H1 (cell line): ENCODE measurements around the gene NDUFA8. TPM values are rescaled to one million over a fixed set of nuclear protein-coding genes. Genes with fewer than 3 reads are reported as not detected.
A peak's percentile ranks its signal among the peaks of the same experiment; 100 is the strongest.

Experiments
- CTCF ChIA-PET: fragments of 300-600 bp; sonication (Branson Sonifier 250); formaldehyde crosslinking; loops from one replicate; lab custom pipeline; 2021; ENCODE audit not compliant: partially characterized antibody; lab: Charles Lee
- POLR2A ChIA-PET: fragments of 300-600 bp; sonication (Branson Sonifier 250); formaldehyde crosslinking; loops from one replicate; lab custom pipeline; 2021; ENCODE audit warnings: inconsistent platforms; ENCODE audit not compliant: partially characterized antibody; lab: Charles Lee
- DNase-seq, 2 experiments: peaks; one replicate each; pipeline versions ENCODE4 v3.0.0 to v3.0.0-alpha.2; 2010 to 2022; ENCODE audit warnings: low spot score in 2 of 2, low read depth in 1 of 2, mixed read lengths in 1 of 2
- FAIRE-seq: peaks from 2 replicates; lab custom pipeline; 2011; peaks lifted over from hg19 to GRCh38; lab: Jason Lieb, UNC
- H2AFZ ChIP-seq: 2 replicates; pipeline ENCODE4 v1.8.1; 2012; ENCODE audit warnings: low read length, inconsistent platforms
- H2AK5ac ChIP-seq: 2 replicates; pipeline ENCODE4 v1.6.1; 2013; ENCODE audit warnings: low read depth, low read length
- H2BK120ac ChIP-seq: replicated peaks from 2 replicates; pipeline ENCODE3; 2013; ENCODE audit warnings: low read depth, low read length, inconsistent platforms
- H2BK12ac ChIP-seq: 2 replicates; pipeline ENCODE4 v1.6.1; 2013; ENCODE audit warnings: low read depth, low read length
- H2BK15ac ChIP-seq: 2 replicates; pipeline ENCODE4 v1.6.1; 2013; ENCODE audit warnings: low read length
- H2BK20ac ChIP-seq: 2 replicates; pipeline ENCODE4 v1.6.1; 2013; ENCODE audit warnings: low read length
- H2BK5ac ChIP-seq: 2 replicates; pipeline ENCODE4 v1.6.1; 2013; ENCODE audit warnings: low read depth, low read length
- H3K14ac ChIP-seq: 2 replicates; pipeline ENCODE4 v1.6.1; 2013; ENCODE audit warnings: inconsistent platforms; ENCODE audit not compliant: insufficient read length
- H3K18ac ChIP-seq: 2 replicates; pipeline ENCODE4 v1.6.1; 2013; ENCODE audit warnings: low read length; ENCODE audit errors: extremely low read depth
- H3K23ac ChIP-seq: 2 replicates; pipeline ENCODE4 v1.6.1; 2013; ENCODE audit warnings: inconsistent platforms; ENCODE audit not compliant: insufficient read length
- H3K23me2 ChIP-seq: 2 replicates; pipeline ENCODE4 v1.6.1; 2013; ENCODE audit warnings: low read depth, low read length
- H3K27ac ChIP-seq: 2 replicates; pipeline ENCODE4 v1.6.1; 2011; ENCODE audit warnings: low read depth, low read length, inconsistent platforms
- H3K27me3 ChIP-seq, 4 experiments: replicated peaks in 1 of 4; 1 replicate in 1 of 4; 2 replicates in 3 of 4; pipeline versions ENCODE4 v1.6.1 to v1.8.1; 2011 to 2013; ENCODE audit warnings: low read length in 3 of 4, mild to moderate bottlenecking in 3 of 4, inconsistent platforms in 2 of 4, mixed read lengths in 2 of 4, moderate library complexity in 1 of 4; ENCODE audit not compliant: control insufficient read depth in 3 of 4, insufficient read depth in 3 of 4; ENCODE audit errors: extremely low read depth in 1 of 4
- H3K36me3 ChIP-seq, 4 experiments: 2 replicates each; pipeline versions ENCODE4 v1.6.1 to v1.8.1; 2011 to 2013; ENCODE audit warnings: mild to moderate bottlenecking in 4 of 4, low read length in 3 of 4, moderate library complexity in 2 of 4, control low read depth in 1 of 4, inconsistent platforms in 1 of 4; ENCODE audit not compliant: insufficient read depth in 4 of 4, control insufficient read depth in 2 of 4
- H3K4ac ChIP-seq: replicated peaks from 2 replicates; pipeline ENCODE3; 2013; ENCODE audit warnings: low read length, low read depth, mixed read lengths, inconsistent platforms; ENCODE audit not compliant: insufficient read length
- H3K4me1 ChIP-seq, 4 experiments: replicated peaks in 1 of 4; 1 replicate in 1 of 4; 2 replicates in 3 of 4; pipeline versions ENCODE4 v1.6.1 to v1.8.1; 2011 to 2013; ENCODE audit warnings: low read length in 3 of 4, inconsistent platforms in 2 of 4, mixed read lengths in 1 of 4; ENCODE audit not compliant: insufficient read depth in 4 of 4, control insufficient read depth in 3 of 4
- H3K4me2 ChIP-seq, 2 experiments: 2 replicates each; pipeline versions ENCODE4 v1.6.1 to v1.8.1; 2011 to 2013; ENCODE audit warnings: low read depth in 2 of 2, low read length in 2 of 2, control low read depth in 1 of 2, inconsistent platforms in 1 of 2, mild to moderate bottlenecking in 1 of 2; ENCODE audit not compliant: insufficient read depth in 1 of 2
- H3K4me3 ChIP-seq, 4 experiments: fragments of 200-600, 300-600 bp in 1 of 4; sonication (generic), shearing (Covaris generic), sonication (Bioruptor Twin) in 1 of 4; 2 replicates each; pipeline versions ENCODE4 v1.5.1 to v1.8.1; 2011 to 2016; ENCODE audit warnings: low read length in 4 of 4, low read depth in 3 of 4, control low read depth in 2 of 4, inconsistent platforms in 2 of 4, mild to moderate bottlenecking in 2 of 4, mixed read lengths in 1 of 4, moderate library complexity in 1 of 4; ENCODE audit not compliant: insufficient read depth in 2 of 4; ENCODE audit errors: extremely low read depth in 1 of 4
- H3K56ac ChIP-seq: replicated peaks from 2 replicates; pipeline ENCODE3; 2013; ENCODE audit warnings: low read depth, mild to moderate bottlenecking, mixed read lengths, low read length, inconsistent platforms; ENCODE audit not compliant: insufficient read length
- H3K79me1 ChIP-seq: 2 replicates; pipeline ENCODE4 v1.6.1; 2013; ENCODE audit warnings: low read depth, low read length, control low read depth
- H3K79me2 ChIP-seq, 2 experiments: 2 replicates each; pipeline versions ENCODE4 v1.6.1 to v1.8.1; 2012 to 2013; ENCODE audit warnings: low read length in 2 of 2, mild to moderate bottlenecking in 2 of 2, inconsistent platforms in 1 of 2; ENCODE audit not compliant: insufficient read depth in 2 of 2, control insufficient read depth in 1 of 2
- H3K9ac ChIP-seq, 4 experiments: replicated peaks in 1 of 4; 1 replicate in 1 of 4; 2 replicates in 3 of 4; pipeline versions ENCODE4 v1.6.1 to v1.8.1; 2011 to 2013; ENCODE audit warnings: low read depth in 3 of 4, low read length in 3 of 4, control low read depth in 2 of 4, mild to moderate bottlenecking in 2 of 4, moderate library complexity in 2 of 4, inconsistent platforms in 1 of 4; ENCODE audit errors: extremely low read depth in 1 of 4
- H3K9me3 ChIP-seq, 2 experiments: 2 replicates each; pipeline versions ENCODE4 v1.6.1 to v1.8.1; 2012 to 2013; ENCODE audit warnings: mild to moderate bottlenecking in 2 of 2, moderate library complexity in 2 of 2, control low read depth in 1 of 2, inconsistent platforms in 1 of 2, low read depth in 1 of 2, low read length in 1 of 2, mixed read lengths in 1 of 2; ENCODE audit not compliant: insufficient read depth in 2 of 2
- H4K20me1 ChIP-seq, 2 experiments: replicated peaks in 1 of 2; 2 replicates each; pipeline versions ENCODE3 to v1.8.1; 2011 to 2013; ENCODE audit warnings: inconsistent platforms in 2 of 2, low read length in 2 of 2, mild to moderate bottlenecking in 1 of 2; ENCODE audit not compliant: insufficient read depth in 2 of 2, control insufficient read depth in 1 of 2
- H4K5ac ChIP-seq: 2 replicates; pipeline ENCODE4 v1.6.1; 2013; ENCODE audit warnings: low read length, low read depth, mixed read lengths, inconsistent platforms; ENCODE audit not compliant: insufficient read length
- H4K8ac ChIP-seq: 2 replicates; pipeline ENCODE4 v1.8.0; 2013; ENCODE audit warnings: mild to moderate bottlenecking, moderate library complexity, low read length, inconsistent platforms; ENCODE audit not compliant: insufficient read depth; ENCODE audit errors: extremely low read depth
- H4K91ac ChIP-seq: replicated peaks from 2 replicates; pipeline ENCODE3; 2013; ENCODE audit warnings: low read length, mixed read lengths, inconsistent platforms; ENCODE audit not compliant: insufficient read length
- ASH2L ChIP-seq: fragments of 200-600, 300-600 bp; sonication (generic); IDR thresholded peaks from one replicate; pipeline ENCODE4 v1.7.1; 2017; ENCODE audit warnings: low read length
- BACH1 ChIP-seq: IDR thresholded peaks from 2 replicates; pipeline ENCODE4 v1.6.1; 2012; ENCODE audit warnings: low read length, improper control_type of control experiment
- CBX5 ChIP-seq: fragments of 300-800, 300-1000 bp; sonication (generic); IDR thresholded peaks from 2 replicates; pipeline ENCODE4 v1.7.1; 2016; ENCODE audit warnings: antibody characterized with exemption, low read length, low read depth
- GTF2F1 ChIP-seq: IDR thresholded peaks from 2 replicates; pipeline ENCODE4 v1.6.1; 2012; ENCODE audit warnings: low read depth, low read length, improper control_type of control experiment, borderline replicate concordance
- SP1 ChIP-seq: IDR thresholded peaks from 2 replicates; pipeline ENCODE4 v1.6.1; 2011; ENCODE audit warnings: low read depth, low read length
- WGBS, 2 experiments: shearing (Covaris generic) in 1 of 2; methylation state at CpG; one replicate each; pipeline versions ENCODE4 v1.1.6 to v1.1.7; 2013 to 2015; ENCODE audit warnings: low lambda C conversion rate in 2 of 2, mixed read lengths in 2 of 2, inconsistent platforms in 1 of 2, low coverage in 1 of 2, missing lambda C conversion rate in 1 of 2; ENCODE audit not compliant: insufficient replicate concordance in 2 of 2, insufficient coverage in 1 of 2, insufficient read length in 1 of 2; ENCODE audit errors: extremely low coverage in 1 of 2, missing lambda C conversion rate in 1 of 2; 5-methylcytosine and 5-hydroxymethylcytosine counted together
- polyA plus RNA-seq, 7 experiments: library from polyadenylated mRNA; depleted of rRNA in 3 of 7; stranded (reverse) in 5 of 7; unstranded in 2 of 7; fragments of >200 nt in 5 of 7; fragments of 200-250 nt in 2 of 7; gene quantifications; 1 replicate in 5 of 7; 2 replicates in 1 of 7; 4 replicates in 1 of 7; pipeline versions ENCODE4 v1.2.1 to v1.2.3, GENCODE V29; 2011 to 2013; ENCODE audit warnings: missing spikeins in 2 of 7, mixed read lengths in 2 of 7
- total RNA-seq: library from RNA; stranded (reverse); fragmentation: NEBNext Ultra II Directional; extraction: Animal tissue kit (Norgen Biotek cat#: 25700); gene quantifications from 2 replicates; pipeline ENCODE4 v1.2.1, GENCODE V29; 2021

NDUFA8 gene
- total and polyA plus RNA-seq, 2 of the 8 experiments (the other 6 are each of a cell fraction or from before 2014, with no cell fraction given), result 61.0 to 73.8 TPM

DNA sequence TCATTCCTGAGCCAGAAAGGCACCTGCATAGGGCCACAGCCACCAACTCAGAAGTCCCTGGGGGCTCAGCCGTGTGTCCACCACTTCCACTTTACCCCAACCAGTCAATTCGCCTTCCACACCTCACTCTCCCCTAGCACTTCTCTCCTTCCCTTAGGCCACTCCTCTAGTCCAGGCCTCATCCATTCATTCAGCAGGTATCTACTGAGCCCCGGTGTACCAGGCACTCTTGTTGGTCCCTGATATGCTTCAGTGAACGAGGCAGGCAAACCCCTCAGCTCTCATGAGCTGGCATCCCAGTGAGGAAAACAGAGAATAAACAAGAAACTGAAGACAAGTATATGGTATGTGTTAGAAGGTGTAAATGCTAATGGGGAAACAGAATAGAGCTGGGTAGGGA is 28.7 kb downstream of the NDUFA8 start:
- DNase-seq (no peak), FAIRE-seq (no peak)
- H2AFZ ChIP-seq, result no peak overlapping the region
- H3K4me1 ChIP-seq, result peaks cover 14 to 21% (median 20%) of the 10 kb centered on the region in 4 experiments
- H4K20me1 ChIP-seq, result peaks cover 0 to 1% of the 10 kb centered on the region in 2 experiments
- H3K9ac ChIP-seq, result no peak overlapping the region
- H3K79me1 ChIP-seq, result no peaks in the 10 kb centered on the region
- ChIA-PET POLR2A (no interaction called here), CTCF (interaction anchor here (0.7 to 9.9 kb wide), 4 partner anchors 8 to 224 kb away, joined by 3 to 152 read pairs (median 11); no protein-coding TSS in a partner anchor)
- peak overlapping the region; percentile 98; the same call in 1 of the 2 replicates for H2BK12ac ChIP-seq
- H4K5ac ChIP-seq, result no peak overlapping the region
- 88% methylated on average over 4 of the region's 4 CpGs; no CpG with 5 or more reads in 1 of the 2 experiments for WGBS, 2 experiments
- H2BK15ac ChIP-seq, result peak overlapping the region; percentile 98; the same call in 1 of the 2 replicates
- H3K4me3 ChIP-seq, result no peak overlapping the region
- H3K56ac ChIP-seq, result no peak overlapping the region
- no peak overlapping the region for H2BK120ac ChIP-seq
- H3K27ac ChIP-seq, result no peak overlapping the region
- 0 out of 2 replicates have a peak overlapping the region, but pooled peaks have one; percentile 40 for H2BK20ac ChIP-seq
- no peak overlapping the region for H3K4ac ChIP-seq
- H2BK5ac ChIP-seq, result 0 out of 2 replicates have a peak overlapping the region, but pooled peaks have one; percentile 80
- peak overlapping the region in 1 of 2 experiments; percentile 57; a peak in 1 of 4 replicates for H3K4me2 ChIP-seq
- H2AK5ac ChIP-seq, result 0 out of 2 replicates have a peak overlapping the region, but pooled peaks have one; percentile 83
- H4K91ac ChIP-seq, result no peak overlapping the region
- peaks cover 4 to 23% (median 21%) of the 10 kb centered on the region in 4 experiments for H3K27me3 ChIP-seq
- H3K18ac ChIP-seq, result no peak overlapping the region
- no peak overlapping the region for H3K23ac ChIP-seq
- H3K36me3 ChIP-seq, result no peaks in the 10 kb centered on the region
- no peaks in the 10 kb centered on the region for H3K9me3 ChIP-seq
- H3K14ac ChIP-seq, result no peak overlapping the region
- no peak for TF ChIP-seq BACH1
- no peak for TF ChIP-seq CBX5
- no peak for TF ChIP-seq ASH2L
- TF ChIP-seq SP1, result no peak
- TF ChIP-seq GTF2F1, result no peak
- TF ChIP-seq, all 59 proteins: peak for 0
- Histone ChIP-seq H3K23me2 (peaks cover 8% of the 10 kb centered on the region; the same call in 1 of the 2 replicates), H4K8ac (no peak overlapping the region; the same call in 1 of the 2 replicates), H3K79me2 (no peaks in the 10 kb centered on the region)
